H7 (cell line): ENCODE results near the gene LYPD3. TPM values are rescaled to one million over a fixed set of nuclear protein-coding genes. Genes with fewer than 3 reads are reported as not detected.

Experiments used
- DNase-seq: peaks from one replicate; pipeline ENCODE4 v3.0.0; 2012
- H3K27me3 ChIP-seq: 2 replicates; pipeline ENCODE4 v1.6.0; 2011; ENCODE audit warnings: mild to moderate bottlenecking, low read length; ENCODE audit not compliant: control insufficient read depth, insufficient read depth
- H3K36me3 ChIP-seq: replicated peaks from 2 replicates; pipeline ENCODE4 v1.5.1; 2011; ENCODE audit warnings: low read length; ENCODE audit not compliant: control insufficient read depth, insufficient read depth
- H3K4me3 ChIP-seq: 2 replicates; pipeline ENCODE4 v1.5.1; 2011; ENCODE audit warnings: low read depth, mild to moderate bottlenecking, control low read depth, low read length, moderate library complexity; ENCODE audit not compliant: insufficient read depth
- total RNA-seq: library from RNA; depleted of rRNA; stranded (reverse); fragments of >200 nt; shearing (Covaris generic); gene quantifications from 2 replicates; pipeline ENCODE4 v1.2.3, GENCODE V29; 2014; rRNA removed

The LYPD3 gene
- total RNA-seq, 1 experiment from 2014 or later = not detected

DNA sequence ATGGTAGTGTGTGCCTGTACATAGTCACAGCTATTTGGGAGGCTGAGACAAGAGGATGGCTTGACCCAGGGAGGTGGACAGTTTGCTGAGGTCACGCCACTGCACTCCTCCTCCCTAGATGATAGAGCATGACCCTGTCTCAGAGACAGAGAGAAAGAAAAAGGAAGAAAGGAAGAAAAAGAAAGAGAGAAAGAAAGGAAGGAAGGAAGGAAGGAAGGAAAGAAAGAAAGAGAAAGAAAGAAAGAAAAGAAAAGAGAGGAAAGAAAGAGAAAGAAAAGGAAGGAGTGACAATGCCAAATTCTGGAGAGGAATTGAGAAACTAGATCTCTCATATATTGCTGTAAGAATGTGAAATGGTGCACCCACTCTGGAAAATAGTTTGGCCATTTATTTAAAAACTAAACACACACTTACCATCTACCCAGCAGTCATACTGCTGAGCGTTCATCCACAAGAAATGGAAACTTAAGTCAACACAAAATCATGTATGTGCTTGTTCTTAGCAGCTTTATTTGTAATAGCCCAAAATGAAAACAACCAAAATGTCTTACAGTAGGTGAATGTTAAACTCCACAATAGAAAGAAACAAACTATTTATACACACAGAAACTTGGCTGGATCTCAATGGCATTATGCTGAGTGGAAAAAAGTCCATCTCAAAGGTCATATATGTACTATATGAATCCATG is 43.3 kb downstream of the LYPD3 start:
- Histone ChIP-seq H3K36me3 (no peaks in the 10 kb centered on the region), H3K27me3 (no peaks in the 10 kb centered on the region), H3K4me3 (no peak overlapping the region)
- DNase-seq = no peak

DNA sequence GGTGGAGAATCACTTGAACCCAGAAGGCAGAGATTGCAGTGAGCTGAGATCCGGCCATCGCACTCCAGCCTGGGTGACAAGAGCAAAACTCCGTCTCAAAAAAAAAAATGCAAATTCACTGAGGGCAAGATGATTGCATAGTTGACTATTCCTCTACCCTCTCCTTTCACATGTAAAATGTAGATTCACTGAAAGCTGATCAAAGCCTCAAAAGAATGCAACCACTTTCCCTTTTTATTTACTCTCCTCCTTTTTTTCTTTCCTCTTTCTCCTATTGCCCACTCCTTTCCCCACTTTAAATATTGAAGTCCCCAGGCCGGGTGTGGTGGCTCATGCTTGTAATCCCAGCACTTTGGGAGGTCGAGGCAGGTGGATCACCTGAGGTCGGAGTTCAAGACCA is 44.5 kb downstream of the LYPD3 start:
- Histone ChIP-seq H3K4me3 (no peak overlapping the region), H3K36me3 (no peaks in the 10 kb centered on the region), H3K27me3 (no peaks in the 10 kb centered on the region)
- DNase-seq = no peak

DNA sequence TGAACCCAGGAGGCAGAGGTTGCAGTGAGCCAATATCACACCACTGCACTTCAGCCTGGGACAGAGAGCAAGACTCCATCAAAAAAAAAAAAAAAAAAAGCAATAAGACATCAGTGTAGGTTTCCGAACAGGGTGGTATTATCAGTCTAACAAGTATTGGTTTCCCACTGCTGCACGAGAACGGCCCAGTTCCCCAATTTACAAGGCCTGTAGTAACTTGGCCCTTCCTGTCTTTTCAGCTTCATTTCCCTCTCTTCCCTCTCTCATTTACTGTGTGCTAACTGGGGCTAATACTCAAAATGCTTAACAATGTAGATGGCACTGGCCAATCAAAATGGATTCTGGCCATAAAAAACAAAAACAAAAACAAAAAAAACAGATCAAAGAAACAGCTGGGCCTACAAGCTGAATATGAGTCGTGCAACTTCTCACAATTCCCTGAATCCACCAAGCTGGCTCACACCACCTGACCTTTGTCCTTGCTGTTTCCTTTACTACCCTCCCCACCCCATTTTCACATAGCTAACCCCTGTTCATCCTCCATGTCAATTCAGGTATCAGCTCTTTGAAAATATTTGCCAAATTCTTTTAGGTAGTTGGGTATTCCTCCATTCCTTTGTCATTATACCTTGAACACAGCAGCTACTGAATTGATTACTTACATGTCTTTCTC is 48.3 kb downstream of the LYPD3 start:
- DNase-seq = no peak
- no peaks in the 10 kb centered on the region for H3K36me3 ChIP-seq
- no peaks in the 10 kb centered on the region for H3K27me3 ChIP-seq
- H3K4me3 ChIP-seq = no peak overlapping the region

- Histone ChIP-seq H3K27me3 (no peaks in the 10 kb centered on the region), H3K36me3 (no peaks in the 10 kb centered on the region), H3K4me3 (no peak within 1 kb of the TSS)
- DNase-seq = no peak
Observed at GRCh38 chr19:43414554-43414953, 50.9 kb downstream of the LYPD3 start, which contains the start of gene TEX101. Gene TEX101, plus strand, starts transcription at chr19:43414890. Its CDS starts 1,030 bp downstream, at chr19:43415920.

GRCh38 chr19:43412441-43412840 is 53.0 kb downstream of the LYPD3 start:
- no peaks in the 10 kb centered on the region for H3K27me3 ChIP-seq
- H3K4me3 ChIP-seq = no peak overlapping the region
- DNase-seq = no peak
- H3K36me3 ChIP-seq = no peaks in the 10 kb centered on the region

Other genes starting within 250 kb of the LYPD3 start
- gene PSG9, start 196.1 kb downstream of the LYPD3 start, total RNA-seq = not detected in 2 replicates
- 2.0 and 2.7 TPM in 2 replicates for gene CD177, start 111.9 kb downstream of the LYPD3 start, total RNA-seq
- gene TEX101, start 50.7 kb downstream of the LYPD3 start, total RNA-seq = not detected in 2 replicates
- 3.5 and 7.9 TPM in 2 replicates for gene PHLDB3, start 39.1 kb upstream of the LYPD3 start, total RNA-seq
- 15.0 and 17.0 TPM in 2 replicates for gene ETHE1, start 61.6 kb upstream of the LYPD3 start, total RNA-seq
- not detected in 2 replicates for gene ZNF575, start 67.6 kb upstream of the LYPD3 start, total RNA-seq
- gene XRCC1, start 109.9 kb upstream of the LYPD3 start, total RNA-seq = 44.9 and 58.8 TPM in 2 replicates
- 4.9 and 6.2 TPM in 2 replicates for gene PINLYP, start 110.2 kb upstream of the LYPD3 start, total RNA-seq
- gene IRGQ, start 130.5 kb upstream of the LYPD3 start, total RNA-seq = 11.2 and 16.5 TPM in 2 replicates
- 12.3 and 18.6 TPM in 2 replicates for gene ZNF576, start 131.0 kb upstream of the LYPD3 start, total RNA-seq
- 0.21 and 0.26 TPM in 2 replicates for gene SRRM5, start 146.5 kb upstream of the LYPD3 start, total RNA-seq
- 59.0 and 70.5 TPM in 2 replicates for gene ZNF428, start 154.0 kb upstream of the LYPD3 start, total RNA-seq
- 9.9 and 12.3 TPM in 2 replicates for gene CADM4, start 174.2 kb upstream of the LYPD3 start, total RNA-seq
- gene PLAUR, start 204.6 kb upstream of the LYPD3 start, total RNA-seq = 16.9 and 31.0 TPM in 2 replicates